Muscle layer of duodenum (tissue), 2 donors: ENCODE results near the gene DDX19B.
A peak's percentile ranks its signal among the peaks of the same experiment; 100 is the strongest.
"Not testable (repeated sequence)": the region's sequence is repeated elsewhere in the genome, so short reads cannot be mapped to it uniquely, and the experiment has no call there.

Source experiments
- H3K27ac ChIP-seq: one replicate; pipeline ENCODE4 v1.7.0; 2013; ENCODE audit warnings: mild to moderate bottlenecking, low read length
- H3K27me3 ChIP-seq: one replicate; pipeline ENCODE4 v1.7.0; 2013; ENCODE audit warnings: low read depth, mild to moderate bottlenecking, control low read depth, low read length
- H3K36me3 ChIP-seq, 2 donors: one replicate each; pipeline ENCODE4 v1.7.0; 2013; ENCODE audit warnings: low read length in 2 of 2, control low read depth in 1 of 2, mild to moderate bottlenecking in 1 of 2; ENCODE audit not compliant: insufficient read depth in 2 of 2, control insufficient read depth in 1 of 2
- H3K4me1 ChIP-seq, 2 donors: one replicate each; pipeline ENCODE4 v1.7.0; 2013; ENCODE audit warnings: low read length in 2 of 2, mild to moderate bottlenecking in 2 of 2, control low read depth in 1 of 2, moderate library complexity in 1 of 2; ENCODE audit not compliant: insufficient read depth in 2 of 2, control insufficient read depth in 1 of 2
- H3K4me3 ChIP-seq, 2 donors: one replicate each; pipeline ENCODE4 v1.7.0; 2013; ENCODE audit warnings: low read length in 2 of 2, low read depth in 1 of 2, mild to moderate bottlenecking in 1 of 2
- H3K9me3 ChIP-seq, 2 donors: one replicate each; pipeline ENCODE4 v1.7.0; 2013; ENCODE audit warnings: low read length in 2 of 2, control low read depth in 1 of 2, mild to moderate bottlenecking in 1 of 2; ENCODE audit not compliant: control insufficient read depth in 1 of 2
- donor health status: healthy.

DDX19B gene

GRCh38 chr16:70364399-70364798 lies 65.4 kb downstream of the DDX19B start:
- H3K4me3 ChIP-seq = no peak overlapping the region
- H3K27me3 ChIP-seq = peaks cover 4% of the 10 kb centered on the region
- H3K9me3 ChIP-seq = no peaks in the 10 kb centered on the region
- peaks cover 30 to 84% of the 10 kb centered on the region in 2 donors for H3K36me3 ChIP-seq
- no peaks in the 10 kb centered on the region for H3K4me1 ChIP-seq
- no peak overlapping the region for H3K27ac ChIP-seq

DNA sequence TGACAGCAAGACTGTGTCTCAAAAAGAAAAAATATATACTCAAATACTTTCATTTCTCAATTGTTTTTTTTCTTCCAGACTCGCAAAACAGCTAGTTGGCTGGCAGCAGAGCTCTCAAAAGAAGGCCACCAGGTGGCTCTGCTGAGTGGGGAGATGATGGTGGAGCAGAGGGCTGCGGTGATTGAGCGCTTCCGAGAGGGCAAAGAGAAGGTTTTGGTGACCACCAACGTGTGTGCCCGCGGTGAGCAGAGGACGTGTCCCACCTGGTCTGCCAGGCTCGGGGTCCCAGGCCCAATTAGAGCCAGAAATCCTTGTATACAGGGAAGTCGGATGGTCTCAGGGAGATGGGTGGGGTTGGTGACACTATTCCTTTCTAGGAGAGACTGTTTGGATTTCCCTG lies 71.2 kb downstream of the DDX19B start:
- not testable (repeated sequence) for H3K4me1 ChIP-seq, H3K27ac ChIP-seq, H3K9me3 ChIP-seq, H3K27me3 ChIP-seq, H3K4me3 ChIP-seq
- H3K36me3 ChIP-seq = peaks cover 18 to 71% of the 10 kb centered on the region in 2 donors

GRCh38 chr16:70370924-70371323 lies 71.9 kb downstream of the DDX19B start:
- no peak overlapping the region for H3K4me3 ChIP-seq
- H3K27ac ChIP-seq = no peak overlapping the region
- H3K4me1 ChIP-seq = no peaks in the 10 kb centered on the region
- H3K27me3 ChIP-seq = no peaks in the 10 kb centered on the region
- no peaks in the 10 kb centered on the region for H3K9me3 ChIP-seq
- H3K36me3 ChIP-seq = peaks cover 16 to 70% of the 10 kb centered on the region in 2 donors

GRCh38 chr16:70372921-70373728 lies 74.1 kb downstream of the DDX19B start:
- peaks cover 16 to 54% of the 10 kb centered on the region in 2 donors for H3K36me3 ChIP-seq
- no peaks in the 10 kb centered on the region for H3K27me3 ChIP-seq
- H3K27ac ChIP-seq = no peak overlapping the region
- H3K4me3 ChIP-seq = no peak overlapping the region
- H3K4me1 ChIP-seq = no peaks in the 10 kb centered on the region
- no peaks in the 10 kb centered on the region for H3K9me3 ChIP-seq

DNA sequence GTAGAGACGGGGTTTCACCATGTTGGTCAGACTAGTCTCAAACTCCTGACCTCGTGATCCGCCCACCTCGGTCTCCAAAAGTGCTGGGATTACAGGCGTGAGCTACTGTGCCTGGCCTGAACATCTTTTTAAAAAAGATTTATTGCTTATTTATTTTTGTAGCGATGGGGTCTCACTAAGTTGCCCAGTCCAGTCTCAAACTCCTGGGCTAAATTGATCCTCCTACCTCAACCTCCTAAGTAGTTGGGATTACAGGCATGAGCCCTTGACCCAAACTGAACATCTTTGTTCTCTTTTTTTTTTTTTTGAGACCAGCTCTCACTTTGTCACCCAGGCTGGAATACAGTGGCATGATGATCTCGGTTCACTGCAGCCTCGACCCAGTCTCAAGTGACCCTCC lies 75.2 kb downstream of the DDX19B start:
- Histone ChIP-seq H3K27me3 (no peaks in the 10 kb centered on the region), H3K36me3 (peaks cover 16 to 46% of the 10 kb centered on the region in 2 donors), H3K9me3 (no peaks in the 10 kb centered on the region), H3K4me3 (no peak overlapping the region), H3K4me1 (no peaks in the 10 kb centered on the region), H3K27ac (no peak overlapping the region)

GRCh38 chr16:70375636-70376611 lies 76.9 kb downstream of the DDX19B start:
- Histone ChIP-seq H3K9me3 (no peaks in the 10 kb centered on the region), H3K4me3 (no peak overlapping the region), H3K4me1 (peaks cover 0 to 9% of the 10 kb centered on the region in 2 donors), H3K27ac (no peak overlapping the region), H3K36me3 (peaks cover 14 to 43% of the 10 kb centered on the region in 2 donors), H3K27me3 (no peaks in the 10 kb centered on the region)

DNA sequence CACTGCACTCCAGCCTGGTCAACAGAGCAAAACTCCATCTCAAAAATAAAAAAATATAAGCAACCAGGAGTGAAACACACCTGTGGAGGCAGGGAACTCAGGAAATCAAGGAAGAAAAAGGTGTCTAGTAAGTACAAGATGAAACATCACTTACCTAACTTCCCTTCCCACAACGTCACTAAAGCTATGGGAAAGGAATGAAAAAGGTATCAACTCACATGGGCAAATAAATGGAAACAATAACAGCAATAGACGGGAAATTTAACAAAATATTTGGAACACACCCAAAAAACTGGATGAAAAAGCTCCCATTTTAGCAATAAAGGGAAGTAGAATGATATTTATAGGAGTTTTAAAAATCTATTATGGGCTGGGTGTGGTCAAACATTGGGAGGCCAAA lies 78.8 kb downstream of the DDX19B start:
- no peak overlapping the region for H3K4me3 ChIP-seq
- H3K4me1 ChIP-seq = peaks cover 0 to 9% of the 10 kb centered on the region in 2 donors
- H3K27me3 ChIP-seq = no peaks in the 10 kb centered on the region
- H3K9me3 ChIP-seq = no peaks in the 10 kb centered on the region
- no peak overlapping the region for H3K27ac ChIP-seq
- peaks cover 4 to 29% of the 10 kb centered on the region in 2 donors for H3K36me3 ChIP-seq

GRCh38 chr16:70378869-70379493 lies 80.0 kb downstream of the DDX19B start:
- no peaks in the 10 kb centered on the region for H3K27me3 ChIP-seq
- H3K9me3 ChIP-seq = no peaks in the 10 kb centered on the region
- H3K27ac ChIP-seq = no peak overlapping the region

GRCh38 chr16:70380248-70380918 lies 81.4 kb downstream of the DDX19B start:
- Histone ChIP-seq H3K27me3 (no peaks in the 10 kb centered on the region), H3K4me1 (peaks cover 0 to 9% of the 10 kb centered on the region in 2 donors), H3K36me3 (peaks cover 0 to 13% of the 10 kb centered on the region in 2 donors)

More at GRCh38 chr16:70378869-70379493, 80.0 kb downstream of the DDX19B start:
- Histone ChIP-seq H3K4me3 (no peak overlapping the region), H3K4me1 (peaks cover 0 to 9% of the 10 kb centered on the region in 2 donors), H3K36me3 (peaks cover 0 to 25% of the 10 kb centered on the region in 2 donors)

GRCh38 chr16:70380919-70381603 lies 82.1 kb downstream of the DDX19B start:
- H3K4me3 ChIP-seq = peak overlapping the region; percentile 81 to 87
- peak overlapping the region; percentile 45 for H3K27ac ChIP-seq
- H3K9me3 ChIP-seq = no peaks in the 10 kb centered on the region
- peaks cover 0 to 9% of the 10 kb centered on the region in 2 donors for H3K4me1 ChIP-seq
- H3K36me3 ChIP-seq = peaks cover 0 to 7% of the 10 kb centered on the region in 2 donors
- no peaks in the 10 kb centered on the region for H3K27me3 ChIP-seq

More at GRCh38 chr16:70380248-70380918, 81.4 kb downstream of the DDX19B start:
- Histone ChIP-seq H3K4me3 (peak overlapping the region; percentile 81 to 87), H3K27ac (peak overlapping the region; percentile 45), H3K9me3 (no peaks in the 10 kb centered on the region)
